ENCODE data around the gene GSE1.

GRCh38 chr16:85588562-85589503 is 24.3 kb upstream of the GSE1 start:
- TF ChIP-seq CTCF (IDR thresholded peaks at IDR 0.05) (no peak), POLR2A (IDR thresholded peaks at IDR 0.05) (no peak)

Data from right lobe of liver (tissue), 4 donors.